ENCODE results near the gene RRM1. TPM values are rescaled to one million over a fixed set of nuclear protein-coding genes. Genes with fewer than 3 reads are reported as not detected.

RRM1 gene
- total and polyA plus RNA-seq, 9 of the 15 experiments (the other 6 are each of a cell fraction or from before 2014, with no cell fraction given): 113 to 270 (median 163) TPM

DNA sequence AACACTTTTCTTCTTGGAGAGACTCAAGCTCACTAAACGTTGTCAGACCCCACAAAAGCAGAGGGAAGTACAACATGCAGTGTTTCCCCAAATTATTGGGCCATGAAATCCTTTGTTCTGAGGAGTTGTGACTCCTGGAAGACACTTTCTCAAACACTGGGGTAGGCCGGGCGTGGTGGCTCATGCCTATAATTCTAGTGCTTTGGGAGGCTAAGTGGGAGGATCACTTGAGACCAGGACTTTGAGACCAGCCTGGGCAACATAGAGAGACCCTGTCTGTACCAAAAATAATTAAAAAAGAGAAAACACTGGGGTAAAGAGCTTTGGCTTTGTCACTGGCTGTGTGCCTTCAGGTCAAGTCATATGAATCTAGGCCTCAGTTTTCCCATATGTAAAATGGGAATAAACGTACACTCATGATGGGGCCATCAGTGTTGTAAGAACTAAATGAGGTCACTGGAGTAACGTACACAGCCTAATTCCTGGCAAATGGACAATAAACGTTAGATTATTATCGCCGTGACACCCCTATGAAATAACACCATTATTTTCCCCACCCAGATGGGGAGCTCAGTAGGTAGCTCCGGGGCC is 92.0 kb downstream of the RRM1 start (continued):
- no peak for TF ChIP-seq UBTF (IDR thresholded peaks at IDR 0.05; ENCODE audit: borderline replicate concordance in 1 of 2, low read depth in 2 of 2, low read length in 2 of 2)
- no peak for TF ChIP-seq ZBTB33 (CRISPR knock-in tag; IDR thresholded peaks at IDR 0.05)
- peak; percentile 60; the same call in 1 of the 2 replicates for TF ChIP-seq CBX1 (IDR thresholded peaks at IDR 0.05; ENCODE audit: low read depth)
- peak; percentile 60; the same call in 1 of the 2 replicates for TF ChIP-seq CC2D1A (IDR thresholded peaks at IDR 0.05)
- peak; percentile 99 for TF ChIP-seq BCOR (IDR thresholded peaks at IDR 0.05)
- TF ChIP-seq TAF15 (IDR thresholded peaks at IDR 0.05; ENCODE audit: low read depth, low read length): no peak
- no peak for TF ChIP-seq EWSR1 (IDR thresholded peaks at IDR 0.05; ENCODE audit: borderline replicate concordance, low read depth, partially characterized antibody)
- TF ChIP-seq DMBX1 (CRISPR knock-in tag; IDR thresholded peaks at IDR 0.05; ENCODE audit: borderline replicate concordance): no peak; the same call in 1 of the 2 replicates
- TF ChIP-seq USF2 (CRISPR knock-in tag; IDR thresholded peaks at IDR 0.05): no peak
- TF ChIP-seq, protein P1, sequence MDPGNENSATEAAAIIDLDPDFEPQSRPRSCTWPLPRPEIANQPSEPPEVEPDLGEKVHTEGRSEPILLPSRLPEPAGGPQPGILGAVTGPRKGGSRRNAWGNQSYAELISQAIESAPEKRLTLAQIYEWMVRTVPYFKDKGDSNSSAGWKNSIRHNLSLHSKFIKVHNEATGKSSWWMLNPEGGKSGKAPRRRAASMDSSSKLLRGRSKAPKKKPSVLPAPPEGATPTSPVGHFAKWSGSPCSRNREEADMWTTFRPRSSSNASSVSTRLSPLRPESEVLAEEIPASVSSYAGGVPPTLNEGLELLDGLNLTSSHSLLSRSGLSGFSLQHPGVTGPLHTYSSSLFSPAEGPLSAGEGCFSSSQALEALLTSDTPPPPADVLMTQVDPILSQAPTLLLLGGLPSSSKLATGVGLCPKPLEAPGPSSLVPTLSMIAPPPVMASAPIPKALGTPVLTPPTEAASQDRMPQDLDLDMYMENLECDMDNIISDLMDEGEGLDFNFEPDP (CRISPR knock-in tag; IDR thresholded peaks at IDR 0.05): no peak
- no peak for TF ChIP-seq KLF13 (tag; IDR thresholded peaks at IDR 0.05; ENCODE audit: borderline replicate concordance, low read depth)
- no peak for TF ChIP-seq PRDM10 (IDR thresholded peaks at IDR 0.05; ENCODE audit: partially characterized antibody)
- TF ChIP-seq ZNF740 (CRISPR knock-in tag; IDR thresholded peaks at IDR 0.05): no peak
- TF ChIP-seq ZNF740 (tag; IDR thresholded peaks at IDR 0.05): no peak
